GM18951 (cell line): ENCODE data around the gene EPHB3.

Experiments
- POLR2A ChIP-seq: IDR thresholded peaks from 4 replicates; pipeline ENCODE4 v1.6.1; 2011; ENCODE audit warnings: mild to moderate bottlenecking; ENCODE audit not compliant: insufficient read length, insufficient read depth; ENCODE audit errors: extremely low read depth
- in situ Hi-C: fragments of 300-500 bp; cut with MboI; formaldehyde crosslinking; loops from one replicate; pipeline ENCODE4 v1.12.0; 2022; ENCODE audit warnings: low sequenced_read_pairs, mixed read lengths, inconsistent platforms; ENCODE audit not compliant: unreplicated experiment

The EPHB3 gene

DNA sequence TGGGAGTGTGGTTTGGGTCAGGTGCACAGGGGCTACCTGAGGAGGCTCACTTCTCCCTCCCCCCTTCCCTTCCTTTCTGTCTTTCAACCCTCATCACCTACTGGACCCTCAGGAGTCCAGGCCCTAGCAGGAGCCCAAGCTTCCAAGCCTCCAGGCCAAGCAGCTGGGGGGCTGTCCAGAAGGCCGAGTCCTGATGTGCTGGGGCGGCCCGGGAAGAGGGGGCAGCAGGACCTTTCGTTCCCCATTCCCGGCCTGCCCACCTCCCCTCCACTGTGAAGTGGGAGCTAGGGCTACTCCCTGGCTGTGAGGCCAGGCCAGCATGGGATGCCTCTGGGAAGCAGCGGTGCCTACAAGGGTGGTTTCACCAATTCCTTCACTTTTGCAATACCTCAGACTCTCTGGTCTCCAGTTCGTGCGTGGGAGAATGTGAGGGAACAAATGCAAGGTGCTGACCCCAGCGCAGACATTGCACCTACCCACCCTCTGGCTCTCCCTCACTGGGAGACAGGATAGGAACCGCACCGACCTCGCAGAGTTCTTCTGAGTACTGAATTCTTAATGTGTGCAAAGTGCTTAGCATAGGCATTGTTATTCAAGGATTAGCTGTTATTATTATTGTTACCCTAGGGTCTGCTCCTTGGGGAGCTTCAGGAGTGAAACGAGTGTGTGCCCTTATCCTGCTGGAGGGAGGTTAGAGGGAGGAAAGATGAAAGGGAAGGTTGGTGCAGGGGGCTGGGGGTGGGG, 2.5 kb downstream of the EPHB3 start:
- TF ChIP-seq POLR2A, result no peak
- in situ Hi-C loops, result no loop called here

DNA sequence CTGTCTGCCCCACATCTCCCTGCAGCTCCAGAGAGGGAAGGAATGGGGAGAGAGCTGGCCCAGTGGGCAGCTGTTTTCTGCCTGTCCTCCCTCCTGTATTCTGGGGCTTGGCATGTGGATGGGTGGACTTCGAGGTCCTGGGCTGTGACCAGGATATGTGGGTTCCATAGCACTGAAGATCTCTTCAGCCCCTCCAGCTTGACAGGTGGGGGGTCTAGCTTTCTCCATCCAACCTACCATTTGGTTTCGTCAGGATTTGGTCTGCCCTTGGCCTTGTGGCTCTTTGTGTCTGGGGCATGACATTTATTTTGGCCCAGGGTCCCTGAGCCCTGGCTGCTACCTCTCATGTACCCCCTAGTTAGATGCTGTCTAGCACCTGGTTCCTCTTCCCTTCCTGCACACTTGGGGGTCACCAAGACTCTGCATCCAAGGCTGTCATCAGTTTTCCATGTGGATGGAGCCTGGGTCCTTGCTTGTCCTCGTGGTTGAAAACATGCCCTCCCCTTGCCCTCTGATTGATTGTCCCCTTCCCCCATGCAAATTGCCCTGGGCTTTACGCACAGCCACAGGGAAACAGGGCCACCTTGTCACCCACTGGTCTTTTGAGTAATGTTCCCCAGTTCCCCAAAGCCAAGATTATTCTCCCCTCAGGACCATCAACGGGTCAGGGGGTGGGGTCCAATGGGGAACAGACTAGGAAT, 3.2 kb downstream of the EPHB3 start:
- in situ Hi-C loops, result no loop called here

DNA sequence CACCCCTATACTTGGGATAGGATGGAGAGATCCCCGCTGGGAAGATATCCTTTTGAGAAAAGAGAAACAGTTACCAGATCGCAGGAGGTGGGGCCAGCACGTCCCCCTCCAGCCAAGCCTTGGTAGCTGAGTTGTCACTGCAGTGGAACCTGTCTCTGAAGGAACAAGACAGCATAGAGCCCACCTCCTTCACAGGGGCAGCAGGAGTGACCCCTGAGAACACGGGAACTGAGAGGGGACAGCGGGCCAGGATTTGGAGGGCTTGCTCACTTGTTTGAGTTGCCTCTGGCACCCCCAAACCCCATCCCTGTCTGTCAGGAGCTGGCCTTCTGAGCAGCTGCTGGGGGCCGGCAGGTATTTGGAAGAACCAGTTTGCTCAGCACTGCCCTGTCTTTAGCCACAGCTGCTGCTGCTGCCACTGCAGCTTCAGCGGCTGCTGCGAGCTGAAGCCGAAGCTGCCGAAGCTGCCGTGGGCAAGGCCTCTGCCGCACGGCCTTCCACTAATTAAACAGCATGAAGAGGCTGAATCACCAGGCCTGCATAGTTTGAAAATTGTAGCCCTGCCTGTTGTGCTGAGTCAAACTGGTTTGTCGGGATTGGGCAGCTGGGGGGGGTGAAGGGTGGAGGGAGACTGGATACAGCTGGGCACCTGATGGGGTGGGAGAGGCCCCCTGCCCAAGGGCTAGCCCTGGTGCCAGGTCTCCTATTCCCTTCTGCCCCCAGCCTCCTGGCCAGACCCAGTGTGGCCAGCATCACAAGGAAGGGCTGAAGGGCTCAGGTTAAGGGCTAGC, 4.0 kb downstream of the EPHB3 start:
- no peak for TF ChIP-seq POLR2A
- in situ Hi-C loops, result no loop called here

More for the DNA sequence above, 3.2 kb downstream of the EPHB3 start:
- TF ChIP-seq POLR2A, result no peak

DNA sequence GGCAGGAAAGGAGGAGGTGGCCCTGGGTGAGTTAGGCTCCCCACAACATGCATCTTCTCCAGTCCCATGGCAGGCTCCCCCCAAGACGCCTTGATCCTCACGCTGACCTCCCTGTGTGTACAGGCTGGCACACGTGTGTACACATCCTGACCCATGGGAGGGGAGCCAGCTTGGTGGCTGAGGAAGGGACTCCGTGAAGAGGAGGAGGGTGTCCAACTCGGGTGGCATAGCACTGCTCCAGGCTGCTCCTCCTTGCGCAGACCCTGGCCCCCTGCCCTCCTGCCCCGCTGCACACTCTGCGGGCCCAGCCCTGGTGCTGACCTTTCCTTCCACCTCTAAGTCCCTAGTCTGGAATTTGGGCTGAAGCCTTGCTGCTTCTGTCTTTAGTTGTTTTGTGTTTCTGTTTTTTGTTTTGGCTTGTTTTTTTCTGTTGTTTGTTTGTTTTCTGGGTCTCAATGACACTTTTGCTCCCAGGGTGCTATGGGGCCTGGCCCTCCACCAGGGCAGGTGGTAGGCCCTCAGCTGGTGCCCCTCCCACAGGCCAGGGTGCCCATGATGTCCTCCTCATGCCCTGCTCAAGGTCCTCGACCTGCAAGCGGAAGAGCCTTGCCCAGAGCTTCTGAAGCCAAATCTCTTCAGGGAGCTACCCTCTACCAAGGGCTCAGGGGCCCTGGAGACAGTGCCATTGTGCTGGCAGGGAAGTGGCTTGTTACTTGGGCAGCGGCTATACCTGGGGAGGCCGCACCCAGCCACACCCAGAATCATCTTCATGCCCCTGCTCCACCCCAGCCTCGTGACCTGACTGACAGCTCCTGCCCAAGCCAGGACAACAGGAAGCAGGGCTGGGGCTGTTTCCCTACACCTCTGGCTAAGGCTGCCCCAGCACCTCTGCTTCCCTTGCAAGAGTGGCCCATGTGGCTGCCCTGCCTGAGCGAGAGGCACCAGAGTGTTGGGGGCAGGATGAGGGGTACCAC, 5.1 kb downstream of the EPHB3 start:
- in situ Hi-C loops, result no loop called here
- TF ChIP-seq POLR2A, result no peak

DNA sequence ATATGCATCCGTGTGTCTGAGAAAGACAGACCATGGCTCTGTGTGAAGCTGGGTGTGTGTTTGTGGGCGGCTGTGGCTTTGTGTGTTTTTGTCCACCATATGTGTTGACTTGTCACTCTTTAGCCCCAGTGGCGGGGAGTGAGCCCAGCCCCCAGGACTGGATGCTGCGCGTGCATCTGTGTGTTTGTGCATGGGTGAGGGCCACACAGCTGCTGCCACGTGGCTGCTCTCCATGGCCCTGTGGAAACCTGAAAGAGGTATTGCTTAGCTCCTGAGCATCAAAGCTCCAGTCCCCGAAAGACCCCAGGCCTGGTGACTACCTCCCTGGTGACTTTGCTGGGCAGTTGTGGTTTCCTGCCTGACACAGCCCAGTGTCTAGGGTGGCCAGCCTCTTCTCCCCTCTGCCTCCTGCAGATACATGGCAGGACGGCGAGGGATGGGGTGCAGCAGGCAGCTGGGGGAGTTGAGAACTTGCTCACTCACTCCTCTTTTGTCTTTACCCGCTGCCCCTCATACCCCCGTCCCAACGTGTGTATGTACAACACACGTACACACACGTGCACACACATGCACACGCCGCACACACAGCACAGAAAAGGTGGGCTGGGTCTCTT, 6.5 kb downstream of the EPHB3 start:
- in situ Hi-C loops, result no loop called here
- TF ChIP-seq POLR2A, result no peak

DNA sequence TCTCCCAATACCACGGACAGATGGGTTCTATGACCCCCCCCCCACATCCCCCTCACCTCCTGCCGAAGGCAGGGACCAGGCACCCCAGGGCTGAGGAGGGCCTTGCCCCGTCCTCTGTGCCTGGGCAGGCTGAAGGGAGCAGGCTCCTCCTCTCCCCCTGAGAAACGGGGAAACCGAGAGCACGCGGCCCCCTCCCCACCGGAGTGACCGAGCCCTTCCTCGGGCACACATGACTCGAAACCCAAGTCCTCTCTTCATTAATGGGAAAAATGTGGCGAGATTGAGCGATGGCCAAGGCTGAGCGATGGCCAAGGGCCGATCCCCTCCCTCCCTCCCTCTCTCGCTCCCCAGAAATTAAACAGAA, 7.0 kb downstream of the EPHB3 start:
- in situ Hi-C loops, result no loop called here
- TF ChIP-seq POLR2A, result no peak

DNA sequence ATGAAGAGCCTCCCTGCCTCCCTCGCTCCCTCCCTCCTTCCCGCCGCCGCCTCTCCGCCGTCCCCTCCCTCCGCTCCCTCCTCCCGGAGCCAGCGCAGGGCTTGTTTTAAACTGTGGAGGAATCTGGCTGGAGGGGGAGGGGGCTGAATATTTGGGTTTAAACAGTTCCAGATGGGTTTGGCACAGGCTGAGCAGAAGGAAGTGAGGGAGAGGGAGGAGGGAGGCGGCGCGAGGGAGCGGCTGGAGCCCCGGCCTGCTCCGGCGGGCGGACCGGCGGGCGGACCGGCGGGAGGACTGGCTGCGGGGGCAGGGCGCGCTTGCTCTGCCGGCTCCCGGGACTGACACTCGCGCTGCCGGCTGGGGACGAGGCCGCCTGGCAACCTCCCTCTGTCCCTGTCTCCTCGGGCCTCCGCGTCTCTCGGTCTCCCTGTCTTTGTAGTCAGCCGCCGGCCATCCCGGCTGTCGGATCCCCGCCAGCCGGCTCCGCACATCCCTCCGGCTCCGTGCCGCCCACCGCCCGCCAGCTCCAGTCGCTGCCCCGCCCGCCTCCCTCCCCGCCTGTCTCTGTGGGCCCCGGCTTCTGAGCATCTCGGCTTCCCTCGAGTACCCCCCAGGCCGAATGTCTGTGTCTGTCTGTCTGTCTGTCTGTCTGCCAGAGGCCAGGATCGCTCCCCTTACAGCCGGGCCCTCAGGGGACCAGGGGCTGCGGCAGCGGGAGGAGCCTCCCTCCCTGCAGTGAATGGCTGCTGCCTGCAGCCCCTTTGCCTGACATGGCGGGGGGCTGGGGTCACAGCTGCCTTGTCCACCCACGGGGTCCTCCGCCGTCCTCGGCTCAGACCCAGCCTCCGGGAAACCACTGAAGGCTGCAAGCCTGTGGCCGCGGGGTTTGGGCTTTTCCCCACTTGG, 7.6 kb downstream of the EPHB3 start:
- no peak for TF ChIP-seq POLR2A
- in situ Hi-C loops, result no loop called here

DNA sequence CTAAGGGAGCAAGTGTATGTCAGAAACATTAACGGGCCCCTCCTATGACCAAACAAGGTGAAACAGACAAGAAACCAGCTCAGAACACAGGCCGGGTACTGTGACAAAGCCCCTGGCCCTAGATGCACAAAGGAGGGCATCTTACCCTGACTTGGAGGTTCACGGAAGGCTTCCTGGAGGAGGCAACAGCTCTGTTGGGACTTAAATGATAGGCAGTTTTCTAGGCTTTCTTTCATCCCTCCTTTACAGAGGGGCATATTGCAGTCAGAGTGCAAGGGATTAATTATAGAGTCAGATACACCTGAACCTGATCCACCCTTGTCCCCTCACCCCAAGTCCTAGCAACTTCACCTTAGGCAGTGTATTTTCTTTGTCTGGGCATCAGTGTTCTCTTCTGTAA, 8.4 kb downstream of the EPHB3 start:
- TF ChIP-seq POLR2A, result no peak
- in situ Hi-C loops, result no loop called here

DNA sequence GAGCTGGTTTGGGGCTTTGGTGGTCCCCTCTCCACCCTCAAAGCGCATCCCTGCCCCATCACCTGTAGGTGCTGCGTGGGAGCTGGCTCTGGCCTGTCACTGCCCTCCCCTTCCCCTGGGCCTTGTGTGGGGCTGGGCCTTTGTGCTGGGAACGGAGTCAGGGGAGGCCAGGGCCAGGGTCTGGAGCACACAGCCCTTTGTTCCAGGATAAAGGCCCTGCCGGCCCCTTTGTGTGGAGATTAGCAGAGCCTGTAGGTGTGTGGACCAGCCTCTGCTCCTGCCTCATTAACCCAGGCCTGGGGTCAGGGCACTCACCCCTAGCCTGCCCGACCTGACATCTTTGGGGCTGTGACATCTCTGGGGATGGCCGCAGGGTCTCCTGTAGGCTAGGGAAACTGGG, 8.9 kb downstream of the EPHB3 start:
- in situ Hi-C loops, result no loop called here
- no peak for TF ChIP-seq POLR2A

DNA sequence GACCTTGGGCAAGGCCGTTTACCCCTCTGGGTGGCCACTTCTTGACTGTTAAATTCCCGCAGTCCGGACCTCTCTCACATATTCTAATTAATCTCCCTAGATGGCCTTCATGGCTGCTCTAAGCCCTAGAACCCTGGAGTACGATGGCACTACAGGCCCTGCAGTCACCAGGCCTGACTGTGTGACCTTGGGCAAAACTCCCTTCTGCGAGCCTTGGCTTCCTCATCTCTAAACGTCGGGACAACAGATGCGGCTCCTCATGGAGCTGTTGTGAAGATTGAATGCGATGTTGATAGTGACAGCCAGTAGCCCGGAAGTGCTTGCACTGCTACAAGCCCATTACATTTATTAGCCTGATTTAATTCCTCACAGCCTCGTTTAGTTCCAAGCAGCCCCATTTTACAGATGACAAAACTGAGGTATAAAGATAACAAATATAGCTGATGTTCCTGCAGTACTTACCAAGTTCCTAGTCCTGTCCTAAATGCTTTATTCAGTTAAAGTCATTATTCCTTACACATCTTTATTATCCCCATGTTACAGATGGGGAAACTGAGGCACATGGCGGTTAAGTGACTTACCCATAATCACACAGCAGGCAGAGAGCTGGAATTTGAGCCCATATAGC, 10.3 kb downstream of the EPHB3 start:
- in situ Hi-C loops, result no loop called here
- TF ChIP-seq POLR2A, result no peak
